Kasumi-1 (cell line): ENCODE results near the gene INPP5K.

Source experiments
- DNase-seq, 2 experiments: peaks; one replicate each; lab custom pipeline; 2025; lab: John Stamatoyannopoulos, UW

Gene INPP5K

GRCh38 chr17:1485423-1486376 lies 30.7 kb downstream of the INPP5K start:
- DNase-seq = no peak

- DNase-seq = peak in 1 of 2 experiments; percentile 12
Measured at GRCh38 chr17:1484676-1485422, 31.6 kb downstream of the INPP5K start.

GRCh38 chr17:1484060-1484535 lies 32.3 kb downstream of the INPP5K start:
- no peak for DNase-seq

- DNase-seq = no peak
Measured at GRCh38 chr17:1482680-1483079, 33.7 kb downstream of the INPP5K start.

GRCh38 chr17:1481736-1482135 lies 34.7 kb downstream of the INPP5K start:
- no peak for DNase-seq

GRCh38 chr17:1480747-1481465 lies 35.5 kb downstream of the INPP5K start:
- DNase-seq = no peak

- no peak for DNase-seq
Measured at GRCh38 chr17:1478418-1478817, 38.0 kb downstream of the INPP5K start.

- DNase-seq = no peak
Measured at GRCh38 chr17:1475321-1475854, 41.0 kb downstream of the INPP5K start.

GRCh38 chr17:1474402-1475189 lies 41.8 kb downstream of the INPP5K start:
- DNase-seq = no peak

- DNase-seq = no peak
Measured at GRCh38 chr17:1473841-1474240, 42.6 kb downstream of the INPP5K start.

GRCh38 chr17:1473170-1473569 lies 43.2 kb downstream of the INPP5K start:
- DNase-seq = peak; percentile 14 to 24

GRCh38 chr17:1471911-1472821 lies 44.2 kb downstream of the INPP5K start:
- DNase-seq = no peak

- no peak for DNase-seq
Measured at GRCh38 chr17:1471490-1471889, 44.9 kb downstream of the INPP5K start.

GRCh38 chr17:1470755-1471462 lies 45.5 kb downstream of the INPP5K start:
- DNase-seq = no peak

GRCh38 chr17:1470071-1470754 lies 46.2 kb downstream of the INPP5K start:
- DNase-seq = no peak

- no peak for DNase-seq
Measured at GRCh38 chr17:1469231-1469852, 47.1 kb downstream of the INPP5K start.

GRCh38 chr17:1467898-1468492 lies 48.4 kb downstream of the INPP5K start:
- DNase-seq = no peak

- DNase-seq = no peak
Measured at GRCh38 chr17:1467258-1467657, 49.2 kb downstream of the INPP5K start.
